Activated CD4-positive, alpha-beta memory T cell treated with anti-CD3 and anti-CD28 coated beads for 36 hours (primary cell): ENCODE measurements around the gene TBC1D8. TPM values are rescaled to one million over a fixed set of nuclear protein-coding genes. Genes with fewer than 3 reads are reported as not detected.
A peak's percentile ranks its signal among the peaks of the same experiment; 100 is the strongest.

ENCODE experiments used
- CTCF ChIA-PET: fragments of 350-600 bp; sonication (Branson Sonifier 250); formaldehyde crosslinking; loops from one replicate; lab custom pipeline; 2021; ENCODE audit warnings: antibody characterized with exemption, inconsistent platforms; lab: Charles Lee
- POLR2A ChIA-PET: fragments of 350-600 bp; sonication (Branson Sonifier 250); formaldehyde crosslinking; loops from one replicate; lab custom pipeline; 2021; ENCODE audit warnings: antibody characterized with exemption; lab: Charles Lee
- DNase-seq: peaks from one replicate; pipeline ENCODE4 v3.0.0-alpha.2; 2020
- H3K27ac Mint-ChIP-seq: one replicate; pipeline ENCODE4 v1.8.0; 2021; ENCODE audit warnings: mixed read lengths
- H3K27me3 Mint-ChIP-seq: one replicate; pipeline ENCODE4 v1.8.0; 2021; ENCODE audit warnings: mixed read lengths
- H3K36me3 Mint-ChIP-seq: one replicate; pipeline ENCODE4 v1.8.0; 2021; ENCODE audit warnings: mixed read lengths
- H3K4me1 Mint-ChIP-seq: one replicate; pipeline ENCODE4 v1.8.0; 2021; ENCODE audit warnings: low read depth, mixed read lengths
- H3K4me3 Mint-ChIP-seq: one replicate; pipeline ENCODE4 v1.8.0; 2021; ENCODE audit warnings: mild to moderate bottlenecking, mixed read lengths
- H3K9me3 Mint-ChIP-seq: one replicate; pipeline ENCODE4 v1.8.0; 2021; ENCODE audit warnings: mixed read lengths
- intact Hi-C: fragments of 100-400 bp; cut with micrococcal nuclease; formaldehyde crosslinking; loops from one replicate; pipeline ENCODE4 v1.15.1; 2023
- total RNA-seq, 2 experiments: library from RNA; stranded (reverse); gene quantifications; one replicate each; pipeline ENCODE4 v1.2.3, GENCODE V29; 2021

TBC1D8 gene
- total RNA-seq, 2 experiments from 2014 or later, result 1.5 to 1.6 TPM

GRCh38 chr2:101127319-101128056 is 23.7 kb downstream of the TBC1D8 start:
- Mint-ChIP-seq H3K27ac (no peak overlapping the region), H3K4me1 (peaks cover 3% of the 10 kb centered on the region), H3K4me3 (no peak overlapping the region), H3K9me3 (no peaks in the 10 kb centered on the region), H3K27me3 (no peaks in the 10 kb centered on the region), H3K36me3 (no peaks in the 10 kb centered on the region)
- DNase-seq, result no peak
- POLR2A ChIA-PET, result no interaction called here
- CTCF ChIA-PET, result no interaction called here
- intact Hi-C loops, result no loop called here

GRCh38 chr2:101125808-101126207 is 25.4 kb downstream of the TBC1D8 start:
- no peaks in the 10 kb centered on the region for H3K36me3 Mint-ChIP-seq
- ChIA-PET POLR2A (no interaction called here), CTCF (interaction anchor here (1.4 kb wide), 1 partner anchor 88 kb away, joined by 3 read pairs; no protein-coding TSS in a partner anchor)
- no peaks in the 10 kb centered on the region for H3K27me3 Mint-ChIP-seq
- H3K4me3 Mint-ChIP-seq, result no peak overlapping the region
- no peak for DNase-seq
- intact Hi-C loops, result no loop called here
- H3K9me3 Mint-ChIP-seq, result no peaks in the 10 kb centered on the region
- H3K27ac Mint-ChIP-seq, result no peak overlapping the region
- peaks cover 3% of the 10 kb centered on the region for H3K4me1 Mint-ChIP-seq

DNA sequence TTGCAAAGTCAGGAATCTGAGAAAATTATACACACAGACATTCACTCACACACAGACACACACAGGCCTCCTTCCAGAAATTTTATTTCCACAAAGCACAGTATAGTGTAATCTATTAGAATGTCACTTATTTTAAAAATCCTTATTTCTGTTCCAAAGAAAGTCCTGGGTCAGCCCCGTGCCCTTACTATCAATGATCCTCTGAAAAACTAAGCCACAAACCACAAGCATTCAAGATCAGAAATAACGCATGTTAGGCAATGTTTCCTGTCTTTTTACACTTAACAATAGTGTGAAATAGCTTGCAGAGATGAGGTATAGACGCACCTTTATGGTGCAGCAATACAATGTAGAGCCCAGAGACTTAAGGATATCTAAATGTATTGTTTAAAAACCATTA is 25.8 kb downstream of the TBC1D8 start:
- H3K27me3 Mint-ChIP-seq, result no peaks in the 10 kb centered on the region
- intact Hi-C loops, result no loop called here

GRCh38 chr2:101124643-101125366 is 26.4 kb downstream of the TBC1D8 start:
- no peaks in the 10 kb centered on the region for H3K27me3 Mint-ChIP-seq
- no peaks in the 10 kb centered on the region for H3K36me3 Mint-ChIP-seq
- ChIA-PET CTCF (interaction anchor here (1.4 kb wide), 1 partner anchor 87 kb away, joined by 3 read pairs; no protein-coding TSS in a partner anchor), POLR2A (no interaction called here)
- H3K4me3 Mint-ChIP-seq, result no peak overlapping the region
- H3K4me1 Mint-ChIP-seq, result peaks cover 3% of the 10 kb centered on the region
- no peak overlapping the region for H3K27ac Mint-ChIP-seq
- DNase-seq, result no peak
- H3K9me3 Mint-ChIP-seq, result no peaks in the 10 kb centered on the region
- intact Hi-C loops, result no loop called here

More for the DNA sequence above, 25.8 kb downstream of the TBC1D8 start:
- Mint-ChIP-seq H3K4me1 (peaks cover 3% of the 10 kb centered on the region), H3K36me3 (no peaks in the 10 kb centered on the region), H3K27ac (no peak overlapping the region), H3K4me3 (no peak overlapping the region), H3K9me3 (no peaks in the 10 kb centered on the region)
- ChIA-PET CTCF (interaction anchor here (1.4 kb wide), 1 partner anchor 88 kb away, joined by 3 read pairs; no protein-coding TSS in a partner anchor), POLR2A (no interaction called here)
- DNase-seq, result no peak

- no peaks in the 10 kb centered on the region for H3K27me3 Mint-ChIP-seq
- intact Hi-C loops, result no loop called here
- CTCF ChIA-PET, result no interaction called here
- H3K36me3 Mint-ChIP-seq, result no peaks in the 10 kb centered on the region
- H3K4me1 Mint-ChIP-seq, result peaks cover 3% of the 10 kb centered on the region
- POLR2A ChIA-PET, result no interaction called here
- H3K27ac Mint-ChIP-seq, result no peak overlapping the region
- no peak for DNase-seq
- no peak overlapping the region for H3K4me3 Mint-ChIP-seq
- no peaks in the 10 kb centered on the region for H3K9me3 Mint-ChIP-seq
Observed at GRCh38 chr2:101123795-101124471, 27.2 kb downstream of the TBC1D8 start.

GRCh38 chr2:101121174-101121573 is 30.0 kb downstream of the TBC1D8 start:
- DNase-seq, result no peak
- H3K4me1 Mint-ChIP-seq, result peaks cover 3% of the 10 kb centered on the region
- ChIA-PET CTCF (no interaction called here), POLR2A (no interaction called here)
- H3K27me3 Mint-ChIP-seq, result no peaks in the 10 kb centered on the region
- intact Hi-C loops, result no loop called here
- no peaks in the 10 kb centered on the region for H3K9me3 Mint-ChIP-seq
- no peak overlapping the region for H3K4me3 Mint-ChIP-seq
- H3K36me3 Mint-ChIP-seq, result no peaks in the 10 kb centered on the region
- H3K27ac Mint-ChIP-seq, result no peak overlapping the region

DNA sequence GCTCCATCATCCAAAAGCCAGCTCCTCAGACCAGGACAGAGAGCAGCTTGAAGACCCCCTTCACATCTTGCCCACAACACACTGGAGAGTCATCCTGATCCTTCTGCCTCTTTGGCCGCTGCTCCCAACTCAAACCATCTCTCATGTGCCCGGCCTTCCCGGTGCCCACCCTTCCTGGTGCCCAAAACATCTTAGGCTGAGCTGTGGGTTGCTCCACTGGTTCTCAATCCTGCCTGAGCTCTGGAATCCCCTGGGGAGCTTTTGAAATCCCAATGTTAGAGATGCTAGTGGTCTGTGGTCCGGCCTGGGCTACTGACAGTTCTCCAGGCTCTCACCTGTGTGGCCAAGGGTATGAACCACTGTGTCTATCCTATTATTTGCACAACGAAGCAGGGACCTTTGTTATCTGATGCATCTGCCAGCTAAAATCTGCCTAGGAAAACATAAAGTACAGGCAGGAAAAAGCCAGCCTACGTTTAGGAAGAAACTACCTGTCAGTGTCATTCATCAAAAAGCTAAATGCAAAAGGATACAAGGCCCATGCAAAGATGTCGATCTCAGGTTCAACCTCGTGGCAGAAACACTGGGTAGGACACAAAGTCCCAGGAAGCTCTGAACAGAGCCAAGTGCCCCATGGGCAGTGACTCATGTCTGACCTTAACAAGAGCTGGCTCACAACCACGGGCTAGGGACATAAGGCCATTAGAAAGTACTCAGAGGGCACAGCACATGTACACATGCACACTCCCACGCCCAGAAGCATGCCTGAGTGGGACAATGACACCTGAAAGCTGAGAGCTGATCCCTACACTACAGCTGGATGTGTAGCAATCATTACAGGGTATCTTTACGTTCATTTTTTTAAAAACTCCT is 30.8 kb downstream of the TBC1D8 start:
- no peaks in the 10 kb centered on the region for H3K27me3 Mint-ChIP-seq
- ChIA-PET CTCF (no interaction called here), POLR2A (no interaction called here)
- H3K4me3 Mint-ChIP-seq, result no peak overlapping the region
- H3K36me3 Mint-ChIP-seq, result no peaks in the 10 kb centered on the region
- intact Hi-C loops, result no loop called here
- H3K27ac Mint-ChIP-seq, result no peak overlapping the region
- H3K4me1 Mint-ChIP-seq, result peaks cover 2% of the 10 kb centered on the region
- peak; percentile 9 for DNase-seq
- H3K9me3 Mint-ChIP-seq, result no peaks in the 10 kb centered on the region

DNA sequence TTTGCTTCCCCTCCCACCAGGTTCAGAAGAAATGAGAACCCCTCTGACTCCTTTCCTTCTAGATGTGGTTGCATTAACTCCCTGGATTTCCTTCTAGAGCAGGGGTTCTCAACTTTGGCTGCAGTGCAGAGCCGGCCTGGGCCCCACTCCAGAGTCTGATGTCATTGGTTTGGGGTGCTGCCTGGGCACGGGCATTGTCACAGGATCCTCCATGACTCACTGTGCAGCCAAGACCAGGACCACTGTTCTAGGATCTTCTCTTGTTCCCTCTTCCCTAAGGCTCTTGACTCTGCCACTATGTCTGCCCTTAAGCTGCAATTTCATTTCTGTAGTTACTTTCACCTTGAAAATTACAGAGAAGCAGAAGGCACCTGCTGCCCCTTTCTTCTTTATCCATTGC is 31.8 kb downstream of the TBC1D8 start:
- no peaks in the 10 kb centered on the region for H3K27me3 Mint-ChIP-seq
- POLR2A ChIA-PET, result no interaction called here
- no peaks in the 10 kb centered on the region for H3K36me3 Mint-ChIP-seq
- no peaks in the 10 kb centered on the region for H3K4me1 Mint-ChIP-seq
- DNase-seq, result no peak
- CTCF ChIA-PET, result no interaction called here
- H3K9me3 Mint-ChIP-seq, result no peaks in the 10 kb centered on the region
- no peak overlapping the region for H3K27ac Mint-ChIP-seq
- intact Hi-C loops, result no loop called here
- no peak overlapping the region for H3K4me3 Mint-ChIP-seq

DNA sequence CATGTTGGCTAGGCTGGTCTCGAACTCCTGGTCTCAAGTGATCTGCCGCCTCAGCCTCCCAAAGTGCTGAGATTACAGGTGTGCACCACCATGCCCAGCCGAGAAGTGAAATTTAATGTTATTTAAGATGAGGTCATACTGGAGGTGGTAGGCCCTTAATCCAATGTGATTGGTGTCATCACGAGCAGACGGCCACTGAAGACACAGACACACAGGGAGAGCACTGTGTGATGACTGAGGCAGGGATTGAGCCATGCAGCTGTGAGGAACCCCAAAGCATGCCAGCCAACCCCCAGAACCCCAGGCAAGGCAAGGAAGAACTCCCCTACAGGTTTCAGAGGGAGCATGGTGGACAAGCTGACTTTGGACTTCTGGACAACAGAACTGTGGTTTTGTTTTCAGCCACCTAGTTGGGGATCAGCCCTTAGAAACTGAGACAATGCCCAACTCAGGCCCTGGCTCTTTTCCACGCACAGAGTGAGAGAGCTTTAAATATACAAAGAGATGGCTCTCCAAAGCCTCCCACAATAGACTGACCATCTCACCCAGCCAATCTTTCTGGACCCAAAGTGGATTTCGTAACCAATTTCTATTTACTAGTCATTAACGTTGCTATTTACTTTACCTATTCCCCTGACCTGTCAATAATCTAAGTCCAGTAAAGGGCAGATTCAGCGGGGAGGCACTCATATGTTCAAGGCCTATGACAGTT is 34.2 kb downstream of the TBC1D8 start:
- Mint-ChIP-seq H3K9me3 (no peaks in the 10 kb centered on the region), H3K4me3 (no peak overlapping the region), H3K4me1 (no peaks in the 10 kb centered on the region), H3K27ac (no peak overlapping the region), H3K27me3 (peaks cover 2% of the 10 kb centered on the region), H3K36me3 (no peaks in the 10 kb centered on the region)
- ChIA-PET POLR2A (no interaction called here), CTCF (no interaction called here)
- intact Hi-C loops, result no loop called here
- no peak for DNase-seq

GRCh38 chr2:101116348-101116747 is 34.8 kb downstream of the TBC1D8 start:
- H3K27ac Mint-ChIP-seq, result no peak overlapping the region
- ChIA-PET POLR2A (no interaction called here), CTCF (no interaction called here)
- H3K36me3 Mint-ChIP-seq, result no peaks in the 10 kb centered on the region
- no peaks in the 10 kb centered on the region for H3K4me1 Mint-ChIP-seq
- H3K27me3 Mint-ChIP-seq, result peaks cover 2% of the 10 kb centered on the region
- no peaks in the 10 kb centered on the region for H3K9me3 Mint-ChIP-seq
- no peak for DNase-seq
- no peak overlapping the region for H3K4me3 Mint-ChIP-seq
- intact Hi-C loops, result no loop called here

DNA sequence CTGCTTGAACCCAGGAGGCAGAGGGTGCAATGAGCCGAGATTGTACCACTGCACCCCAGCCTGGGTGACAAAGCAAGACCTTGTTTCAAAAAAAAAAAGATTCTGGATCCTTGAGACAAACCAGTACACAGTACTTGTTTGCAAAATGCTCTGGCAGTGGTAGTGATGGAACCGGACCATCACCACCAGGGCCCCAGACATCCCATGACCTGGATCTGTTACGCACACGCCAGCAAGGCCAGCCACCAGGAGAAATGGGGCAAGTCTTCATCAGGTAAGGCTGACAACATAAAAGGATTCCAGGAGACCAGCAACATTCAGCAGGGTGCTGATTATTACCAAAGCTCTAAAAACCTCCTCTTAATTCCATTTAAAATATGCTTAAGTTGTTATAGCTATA is 35.5 kb downstream of the TBC1D8 start:
- Mint-ChIP-seq H3K27me3 (peaks cover 2% of the 10 kb centered on the region), H3K36me3 (no peaks in the 10 kb centered on the region), H3K4me3 (no peak overlapping the region), H3K27ac (no peak overlapping the region), H3K4me1 (no peaks in the 10 kb centered on the region), H3K9me3 (no peaks in the 10 kb centered on the region)
- CTCF ChIA-PET, result no interaction called here
- no peak for DNase-seq
- intact Hi-C loops, result no loop called here
- POLR2A ChIA-PET, result no interaction called here
